Testis (tissue), 2 donors: ENCODE data around the gene SERGEF.

Experiments
- POLR2A ChIP-seq: fragments of 450-650 bp; IDR thresholded peaks from one replicate; pipeline ENCODE4 v1.6.1; 2017; ENCODE audit warnings: antibody characterized with exemption, mild to moderate bottlenecking, moderate library complexity
- TF ChIP-seq, protein P1 (sequence below), 3 experiments: fragments of 450-650 bp in 2 of 3; fragments of 200-600 bp in 1 of 3; sonication (generic) in 1 of 3; IDR thresholded peaks; one replicate each; pipeline ENCODE4 v1.5.1; 2016 to 2019; ENCODE audit warnings: antibody characterized with exemption in 3 of 3, mild to moderate bottlenecking in 2 of 3, moderate library complexity in 1 of 3

DNA sequence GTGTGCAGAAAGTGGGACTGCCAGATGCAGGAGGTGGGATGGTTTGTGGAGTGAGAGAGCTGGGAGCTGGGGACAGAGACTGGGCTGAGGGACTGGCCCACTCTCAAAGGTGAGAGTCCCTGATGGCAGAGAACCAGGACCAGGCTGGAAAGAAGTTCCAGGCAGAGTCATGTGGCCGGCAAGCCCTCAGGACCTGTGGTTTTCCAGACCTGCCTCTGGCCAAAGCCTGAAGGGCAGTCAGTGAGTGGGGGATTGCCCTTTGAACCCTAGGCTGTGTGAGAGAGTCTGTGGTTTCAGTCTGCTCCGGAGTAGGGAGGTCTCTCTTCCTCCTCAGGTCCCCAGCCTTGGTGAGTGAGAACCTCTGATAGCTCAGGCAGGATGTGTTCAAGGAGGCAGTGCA lies 261.3 kb downstream of the SERGEF start:
- TF ChIP-seq, protein P1, sequence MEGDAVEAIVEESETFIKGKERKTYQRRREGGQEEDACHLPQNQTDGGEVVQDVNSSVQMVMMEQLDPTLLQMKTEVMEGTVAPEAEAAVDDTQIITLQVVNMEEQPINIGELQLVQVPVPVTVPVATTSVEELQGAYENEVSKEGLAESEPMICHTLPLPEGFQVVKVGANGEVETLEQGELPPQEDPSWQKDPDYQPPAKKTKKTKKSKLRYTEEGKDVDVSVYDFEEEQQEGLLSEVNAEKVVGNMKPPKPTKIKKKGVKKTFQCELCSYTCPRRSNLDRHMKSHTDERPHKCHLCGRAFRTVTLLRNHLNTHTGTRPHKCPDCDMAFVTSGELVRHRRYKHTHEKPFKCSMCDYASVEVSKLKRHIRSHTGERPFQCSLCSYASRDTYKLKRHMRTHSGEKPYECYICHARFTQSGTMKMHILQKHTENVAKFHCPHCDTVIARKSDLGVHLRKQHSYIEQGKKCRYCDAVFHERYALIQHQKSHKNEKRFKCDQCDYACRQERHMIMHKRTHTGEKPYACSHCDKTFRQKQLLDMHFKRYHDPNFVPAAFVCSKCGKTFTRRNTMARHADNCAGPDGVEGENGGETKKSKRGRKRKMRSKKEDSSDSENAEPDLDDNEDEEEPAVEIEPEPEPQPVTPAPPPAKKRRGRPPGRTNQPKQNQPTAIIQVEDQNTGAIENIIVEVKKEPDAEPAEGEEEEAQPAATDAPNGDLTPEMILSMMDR (IDR thresholded peaks at IDR 0.05): no peak
- no peak for TF ChIP-seq POLR2A
